Gastroesophageal sphincter (tissue), 3 donors: ENCODE measurements around the gene BCAR3.

ENCODE experiments used
- CTCF ChIP-seq, 4 experiments: fragments of 200-600 bp in 2 of 4; fragments of 450-650 bp in 2 of 4; sonication (generic) in 1 of 4; IDR thresholded peaks; one replicate each; pipeline ENCODE4 v1.5.1; 2017 to 2019; ENCODE audit warnings: antibody characterized with exemption in 4 of 4, mild to moderate bottlenecking in 2 of 4, moderate library complexity in 2 of 4
- EP300 ChIP-seq: sonication (generic); formaldehyde crosslinking; IDR thresholded peaks from one replicate; pipeline ENCODE4 v1.6.1; 2017; ENCODE audit warnings: antibody characterized with exemption, mild to moderate bottlenecking
- POLR2A ChIP-seq, 2 donors: fragments of 450-650 bp; IDR thresholded peaks; one replicate each; pipeline ENCODE4 v1.6.1; 2017; ENCODE audit warnings: antibody characterized with exemption in 2 of 2, mild to moderate bottlenecking in 2 of 2, moderate library complexity in 1 of 2
- POLR2AphosphoS5 ChIP-seq: sonication (generic); formaldehyde crosslinking; IDR thresholded peaks from one replicate; pipeline ENCODE4 v1.6.1; 2017; ENCODE audit warnings: antibody characterized with exemption

GRCh38 chr1:93687542-93687941 is 5.9 kb upstream of the BCAR3 start:
- no peak for TF ChIP-seq EP300
- no peak for TF ChIP-seq CTCF (IDR thresholded peaks at IDR 0.05)
- TF ChIP-seq POLR2AphosphoS5 = no peak
- TF ChIP-seq POLR2A (IDR thresholded peaks at IDR 0.05) = no peak
